ENCODE data around the gene PON2. TPM values are rescaled to one million over a fixed set of nuclear protein-coding genes. Genes with fewer than 3 reads are reported as not detected.

The PON2 gene
- total RNA-seq, 4 donors from 2014 or later = 53.9 to 110 (median 58.2) TPM

DNA sequence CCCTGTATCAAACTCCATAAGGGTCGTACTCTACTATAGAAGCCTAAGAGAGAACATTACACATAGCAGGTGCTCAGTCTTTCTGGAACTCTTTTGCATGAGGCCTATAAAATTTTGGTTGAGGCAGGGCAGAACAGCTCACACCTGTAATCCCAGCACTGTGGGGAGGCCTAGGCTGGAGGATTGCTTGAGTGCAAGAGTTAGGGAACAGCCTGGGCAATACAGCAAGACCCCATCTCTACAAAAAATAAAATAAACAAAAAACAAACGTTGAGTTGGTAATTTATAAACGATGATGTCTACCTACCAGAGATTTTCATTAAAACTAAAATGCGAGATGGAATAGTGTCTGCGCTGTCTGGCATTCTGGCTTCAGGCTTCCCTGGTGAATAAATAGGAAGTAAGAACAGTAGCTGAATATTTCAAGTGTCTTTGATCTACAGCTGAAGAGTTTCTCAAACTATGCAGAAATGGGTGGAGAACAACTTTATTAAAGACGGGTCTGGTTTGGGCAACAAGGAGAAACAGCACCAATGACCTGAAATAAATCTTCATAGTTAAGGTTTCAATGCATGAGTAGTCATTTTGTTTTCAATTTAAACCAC, 774 bp downstream of the PON2 start:
- ATAC-seq = no peak
- Histone ChIP-seq H3K36me3 (peaks cover 0 to 4% of the 10 kb centered on the region in 2 donors), H3K4me3 (peak overlapping the region; percentile 86), H3K9me3 (no peaks in the 10 kb centered on the region), H3K27ac (peak overlapping the region; percentile 66 to 96 (median 93)), H3K4me1 (peaks cover 0 to 19% (median 0%) of the 10 kb centered on the region in 3 donors), H3K27me3 (no peaks in the 10 kb centered on the region)
- WGBS, 2 donors (ENCODE audit: low coverage in 1 of 2) = 43 to 45% methylated on average over 6 of the region's 6 CpGs
- TF ChIP-seq, protein P1, sequence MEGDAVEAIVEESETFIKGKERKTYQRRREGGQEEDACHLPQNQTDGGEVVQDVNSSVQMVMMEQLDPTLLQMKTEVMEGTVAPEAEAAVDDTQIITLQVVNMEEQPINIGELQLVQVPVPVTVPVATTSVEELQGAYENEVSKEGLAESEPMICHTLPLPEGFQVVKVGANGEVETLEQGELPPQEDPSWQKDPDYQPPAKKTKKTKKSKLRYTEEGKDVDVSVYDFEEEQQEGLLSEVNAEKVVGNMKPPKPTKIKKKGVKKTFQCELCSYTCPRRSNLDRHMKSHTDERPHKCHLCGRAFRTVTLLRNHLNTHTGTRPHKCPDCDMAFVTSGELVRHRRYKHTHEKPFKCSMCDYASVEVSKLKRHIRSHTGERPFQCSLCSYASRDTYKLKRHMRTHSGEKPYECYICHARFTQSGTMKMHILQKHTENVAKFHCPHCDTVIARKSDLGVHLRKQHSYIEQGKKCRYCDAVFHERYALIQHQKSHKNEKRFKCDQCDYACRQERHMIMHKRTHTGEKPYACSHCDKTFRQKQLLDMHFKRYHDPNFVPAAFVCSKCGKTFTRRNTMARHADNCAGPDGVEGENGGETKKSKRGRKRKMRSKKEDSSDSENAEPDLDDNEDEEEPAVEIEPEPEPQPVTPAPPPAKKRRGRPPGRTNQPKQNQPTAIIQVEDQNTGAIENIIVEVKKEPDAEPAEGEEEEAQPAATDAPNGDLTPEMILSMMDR (IDR thresholded peaks at IDR 0.05) = no peak
- TF ChIP-seq POLR2A (IDR thresholded peaks at IDR 0.05) = no peak
- no peak for TF ChIP-seq POLR2AphosphoS5 (IDR thresholded peaks at IDR 0.05)
- no peak for TF ChIP-seq EP300 (IDR thresholded peaks at IDR 0.05)

DNA sequence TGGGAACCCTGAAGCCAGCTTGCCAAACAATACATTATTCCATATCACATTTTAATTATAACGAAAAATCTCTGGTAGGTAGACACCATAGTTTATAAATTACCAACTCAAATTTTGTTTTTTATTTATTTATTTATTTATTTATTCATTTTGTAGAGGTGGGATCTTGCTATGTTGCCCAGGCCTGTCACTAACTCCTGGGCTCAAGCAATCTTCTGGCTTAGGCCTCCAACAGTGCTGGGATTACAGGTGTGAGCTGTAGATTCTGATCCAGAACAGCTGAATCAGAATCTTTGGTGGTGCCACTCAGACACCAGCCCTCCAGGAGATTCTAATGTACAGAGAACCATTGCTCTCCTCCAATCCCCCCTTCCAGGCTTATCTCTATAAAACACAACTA, 1.7 kb downstream of the PON2 start:
- no peaks in the 10 kb centered on the region for H3K9me3 ChIP-seq
- no peaks in the 10 kb centered on the region for H3K27me3 ChIP-seq
- no peak for ATAC-seq
- peaks cover 0 to 19% (median 0%) of the 10 kb centered on the region in 3 donors for H3K4me1 ChIP-seq
- 87 to 100% methylated on average over 1 of the region's 1 CpG for WGBS, 2 donors (ENCODE audit: low coverage in 1 of 2)
- H3K4me3 ChIP-seq = no peak overlapping the region
- H3K27ac ChIP-seq = no peak overlapping the region
- peaks cover 0 to 4% of the 10 kb centered on the region in 2 donors for H3K36me3 ChIP-seq
- TF ChIP-seq POLR2A (IDR thresholded peaks at IDR 0.05) (no peak), POLR2AphosphoS5 (IDR thresholded peaks at IDR 0.05) (no peak), EP300 (IDR thresholded peaks at IDR 0.05) (no peak)
- TF ChIP-seq, protein P1 (IDR thresholded peaks at IDR 0.05) = no peak

DNA sequence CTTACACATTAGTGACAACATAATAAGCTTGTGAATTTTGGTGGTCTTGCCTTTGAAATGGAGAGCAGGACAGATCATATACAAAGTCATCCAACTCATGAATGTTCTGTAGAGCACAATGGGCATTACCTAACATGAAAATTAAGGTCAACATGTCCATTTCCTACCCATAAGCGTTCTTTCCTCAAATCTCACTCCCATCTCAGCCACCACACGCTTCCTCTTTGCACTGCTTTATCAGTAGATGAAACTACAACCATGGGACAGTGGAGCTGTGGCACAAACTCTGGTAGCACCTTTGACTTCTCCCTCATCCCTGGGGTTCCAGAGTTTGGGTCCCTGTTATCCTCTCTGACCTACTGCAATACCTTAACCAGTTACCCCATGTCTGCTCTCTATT, 2.2 kb downstream of the PON2 start:
- no peak for TF ChIP-seq POLR2A (IDR thresholded peaks at IDR 0.05)
- TF ChIP-seq EP300 (IDR thresholded peaks at IDR 0.05) = no peak
- TF ChIP-seq, protein P1 (IDR thresholded peaks at IDR 0.05) = no peak
- no peak for TF ChIP-seq POLR2AphosphoS5 (IDR thresholded peaks at IDR 0.05)

DNA sequence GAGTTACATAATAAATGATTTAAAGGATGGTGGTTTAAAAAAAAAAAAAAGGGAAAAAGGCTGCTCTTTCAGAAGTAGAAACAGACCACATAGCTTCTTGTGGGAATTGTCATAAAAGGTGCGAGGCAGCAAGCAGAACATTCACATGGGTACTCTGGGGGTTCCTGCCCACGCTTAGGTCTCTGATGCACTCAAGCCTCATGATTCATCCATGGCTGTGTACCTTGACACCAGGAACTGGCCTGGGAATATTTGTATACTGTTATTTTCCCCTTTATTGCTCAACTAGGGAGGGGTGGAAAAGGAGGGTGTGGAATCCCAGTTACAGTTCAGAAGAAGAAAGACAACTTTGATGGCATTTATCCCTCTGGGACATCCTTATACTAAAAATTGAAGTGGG, 4.0 kb downstream of the PON2 start:
- Histone ChIP-seq H3K9me3 (no peaks in the 10 kb centered on the region), H3K27ac (no peak overlapping the region), H3K4me3 (no peak overlapping the region), H3K27me3 (no peaks in the 10 kb centered on the region), H3K4me1 (peaks cover 0 to 19% (median 0%) of the 10 kb centered on the region in 3 donors), H3K36me3 (peaks cover 0 to 4% of the 10 kb centered on the region in 2 donors)
- WGBS, 2 donors (ENCODE audit: low coverage in 1 of 2) = 64 to 100% methylated on average over 2 of the region's 2 CpGs
- TF ChIP-seq, protein P1 (IDR thresholded peaks at IDR 0.05) = no peak
- TF ChIP-seq POLR2A (IDR thresholded peaks at IDR 0.05) (no peak), POLR2AphosphoS5 (IDR thresholded peaks at IDR 0.05) (no peak), EP300 (IDR thresholded peaks at IDR 0.05) (no peak)
- no peak for ATAC-seq

More for the DNA sequence above, 2.2 kb downstream of the PON2 start:
- 95 to 100% methylated on average over 2 of the region's 2 CpGs for WGBS, 2 donors (ENCODE audit: low coverage in 1 of 2)
- H3K27me3 ChIP-seq = no peaks in the 10 kb centered on the region
- no peak overlapping the region for H3K27ac ChIP-seq
- H3K36me3 ChIP-seq = peaks cover 0 to 4% of the 10 kb centered on the region in 2 donors
- no peaks in the 10 kb centered on the region for H3K9me3 ChIP-seq
- no peak overlapping the region for H3K4me3 ChIP-seq
- peaks cover 0 to 19% (median 0%) of the 10 kb centered on the region in 3 donors for H3K4me1 ChIP-seq
- no peak for ATAC-seq
